ENCODE results near the gene SLC5A3.

Gene SLC5A3

DNA sequence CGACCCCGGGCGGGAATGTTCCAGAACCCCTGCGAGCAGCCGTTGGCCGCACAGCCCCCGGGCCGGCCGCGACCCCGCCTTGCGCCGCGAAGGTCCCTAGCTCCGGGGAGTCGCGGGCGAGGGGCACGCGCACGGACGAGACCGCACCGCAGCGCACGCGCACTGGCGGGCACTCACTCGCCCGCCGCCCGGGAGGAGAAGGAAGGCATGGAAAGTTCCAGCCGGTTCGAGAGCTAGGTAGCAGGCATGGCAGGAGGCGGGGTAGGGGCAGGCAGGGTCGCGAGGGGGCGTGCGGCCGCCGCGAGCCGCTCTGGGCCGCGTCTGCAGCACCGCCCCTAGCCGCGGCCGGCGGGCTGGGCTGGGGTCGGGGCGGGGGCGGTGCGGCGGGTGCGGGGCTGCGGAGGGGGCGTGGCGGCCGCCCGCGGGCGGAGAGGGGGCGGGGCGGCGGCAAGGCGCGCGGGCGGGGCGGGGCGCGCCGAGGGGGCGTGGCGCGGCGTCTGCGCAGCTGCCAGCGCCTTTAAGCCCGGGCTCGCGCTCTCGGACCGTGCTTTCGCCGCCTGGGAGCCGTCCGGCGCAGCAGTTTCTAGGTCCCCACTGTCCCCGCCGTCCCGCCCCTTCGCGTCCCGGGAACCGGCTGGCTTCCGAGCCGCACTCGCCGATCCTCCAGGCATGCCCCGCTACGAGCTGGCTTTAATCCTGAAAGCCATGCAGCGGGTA lies at the start of gene SLC5A3, which contains the start of gene MRPS6:
SLC5A3 (plus strand) TSS at position 547 of the 717 bp plus-strand sequence. CDS start 21,621 bp downstream, outside the sequence.
MRPS6 (plus strand) TSS at position 547 of the 717 bp plus-strand sequence; CDS start at position 670, 123 bp downstream.
- H3K27ac ChIP-seq, result peak within 1 kb of the TSS; percentile 93

DNA sequence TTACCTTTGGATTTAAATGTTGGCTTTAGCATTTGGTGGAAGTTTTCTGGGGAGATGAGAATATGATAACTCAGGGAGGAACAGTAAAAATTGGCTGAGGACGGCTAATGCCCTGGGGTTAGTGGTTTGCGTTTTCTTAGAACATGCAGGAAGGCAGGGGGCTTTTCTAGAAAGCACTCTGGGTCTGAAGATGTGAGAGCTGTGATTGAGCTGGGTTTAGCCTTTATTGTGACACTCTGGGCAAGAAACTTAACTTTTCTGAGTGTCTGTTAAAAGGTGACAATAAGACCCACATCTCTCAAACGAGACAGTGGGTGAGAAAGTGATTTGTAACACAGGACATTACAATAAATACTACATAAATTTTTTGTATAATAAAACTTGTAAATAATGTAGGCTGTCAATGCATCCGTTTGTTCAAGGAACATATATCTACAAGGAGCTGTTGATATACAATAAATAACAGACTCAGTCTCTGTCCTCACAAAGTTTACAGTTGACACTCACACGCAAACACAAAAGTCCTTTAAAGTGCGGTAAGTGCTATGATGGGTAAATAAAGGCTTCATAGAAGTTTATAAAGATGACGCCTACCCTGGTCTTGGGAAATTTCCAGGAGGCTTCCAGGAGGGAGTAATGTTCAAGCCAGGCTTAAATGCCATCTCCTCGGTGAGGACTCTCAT lies 49.5 kb upstream of the SLC5A3 start:
- TF ChIP-seq, protein P1, sequence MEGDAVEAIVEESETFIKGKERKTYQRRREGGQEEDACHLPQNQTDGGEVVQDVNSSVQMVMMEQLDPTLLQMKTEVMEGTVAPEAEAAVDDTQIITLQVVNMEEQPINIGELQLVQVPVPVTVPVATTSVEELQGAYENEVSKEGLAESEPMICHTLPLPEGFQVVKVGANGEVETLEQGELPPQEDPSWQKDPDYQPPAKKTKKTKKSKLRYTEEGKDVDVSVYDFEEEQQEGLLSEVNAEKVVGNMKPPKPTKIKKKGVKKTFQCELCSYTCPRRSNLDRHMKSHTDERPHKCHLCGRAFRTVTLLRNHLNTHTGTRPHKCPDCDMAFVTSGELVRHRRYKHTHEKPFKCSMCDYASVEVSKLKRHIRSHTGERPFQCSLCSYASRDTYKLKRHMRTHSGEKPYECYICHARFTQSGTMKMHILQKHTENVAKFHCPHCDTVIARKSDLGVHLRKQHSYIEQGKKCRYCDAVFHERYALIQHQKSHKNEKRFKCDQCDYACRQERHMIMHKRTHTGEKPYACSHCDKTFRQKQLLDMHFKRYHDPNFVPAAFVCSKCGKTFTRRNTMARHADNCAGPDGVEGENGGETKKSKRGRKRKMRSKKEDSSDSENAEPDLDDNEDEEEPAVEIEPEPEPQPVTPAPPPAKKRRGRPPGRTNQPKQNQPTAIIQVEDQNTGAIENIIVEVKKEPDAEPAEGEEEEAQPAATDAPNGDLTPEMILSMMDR (conservative IDR thresholded peaks at IDR 0.05), result no peak
- no peak overlapping the region for H3K27ac ChIP-seq

More for the DNA sequence above, at the start of gene SLC5A3, which contains the start of gene MRPS6:
- TF ChIP-seq, protein P1 (conservative IDR thresholded peaks at IDR 0.05), result peak; percentile 63

DNA sequence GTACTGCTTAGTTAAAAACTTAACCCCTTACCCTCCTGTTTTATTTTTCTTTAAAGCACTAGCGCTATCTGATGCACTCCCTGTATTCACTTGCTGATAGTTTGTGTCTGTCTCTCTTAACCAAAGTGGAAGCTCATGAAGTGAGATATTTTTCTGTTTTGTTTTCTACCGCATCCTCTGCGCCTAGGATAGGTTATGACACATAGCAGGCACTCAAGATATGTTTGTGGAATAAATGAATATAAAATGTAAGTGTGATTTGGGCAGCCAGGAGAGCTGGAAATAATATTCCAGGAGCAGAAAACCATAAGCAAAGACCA lies 49.0 kb upstream of the SLC5A3 start:
- TF ChIP-seq, protein P1 (conservative IDR thresholded peaks at IDR 0.05), result no peak
- H3K27ac ChIP-seq, result no peak overlapping the region

DNA sequence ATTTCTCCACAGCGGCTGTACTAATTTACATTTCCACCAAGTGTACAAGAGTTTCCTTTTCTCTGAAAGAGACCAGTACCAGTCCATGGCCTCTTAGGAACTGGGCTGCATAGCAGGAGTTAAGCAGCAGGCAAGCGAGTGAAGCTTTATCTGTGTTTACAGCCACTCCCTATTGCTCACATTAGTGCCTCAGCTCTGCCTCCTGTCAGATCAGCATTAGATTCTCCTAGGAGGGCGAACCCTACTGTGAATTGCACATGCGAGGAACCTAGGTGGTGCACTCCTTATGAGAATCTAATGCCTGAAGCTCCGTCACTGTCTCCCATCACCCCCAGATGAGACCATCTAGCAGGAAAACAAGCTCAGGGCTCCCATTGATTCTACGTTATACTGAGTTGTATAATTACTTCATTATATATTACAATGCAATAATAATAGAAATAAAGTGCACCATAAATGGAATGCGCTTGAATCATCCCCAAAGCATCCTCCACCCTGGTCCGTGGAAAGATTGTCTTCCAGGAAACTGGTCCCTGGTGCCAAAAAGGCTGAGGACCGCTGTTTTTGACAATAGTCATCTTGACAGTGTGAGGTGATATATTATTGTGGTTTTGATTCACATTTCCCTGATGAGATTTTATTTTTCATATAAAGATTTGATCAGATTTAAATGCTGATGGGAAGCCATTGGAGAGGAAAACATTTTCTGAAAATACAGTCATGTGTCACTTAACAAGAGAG lies 45.5 kb upstream of the SLC5A3 start:
- TF ChIP-seq, protein P1 (conservative IDR thresholded peaks at IDR 0.05), result no peak
- no peak overlapping the region for H3K27ac ChIP-seq

DNA sequence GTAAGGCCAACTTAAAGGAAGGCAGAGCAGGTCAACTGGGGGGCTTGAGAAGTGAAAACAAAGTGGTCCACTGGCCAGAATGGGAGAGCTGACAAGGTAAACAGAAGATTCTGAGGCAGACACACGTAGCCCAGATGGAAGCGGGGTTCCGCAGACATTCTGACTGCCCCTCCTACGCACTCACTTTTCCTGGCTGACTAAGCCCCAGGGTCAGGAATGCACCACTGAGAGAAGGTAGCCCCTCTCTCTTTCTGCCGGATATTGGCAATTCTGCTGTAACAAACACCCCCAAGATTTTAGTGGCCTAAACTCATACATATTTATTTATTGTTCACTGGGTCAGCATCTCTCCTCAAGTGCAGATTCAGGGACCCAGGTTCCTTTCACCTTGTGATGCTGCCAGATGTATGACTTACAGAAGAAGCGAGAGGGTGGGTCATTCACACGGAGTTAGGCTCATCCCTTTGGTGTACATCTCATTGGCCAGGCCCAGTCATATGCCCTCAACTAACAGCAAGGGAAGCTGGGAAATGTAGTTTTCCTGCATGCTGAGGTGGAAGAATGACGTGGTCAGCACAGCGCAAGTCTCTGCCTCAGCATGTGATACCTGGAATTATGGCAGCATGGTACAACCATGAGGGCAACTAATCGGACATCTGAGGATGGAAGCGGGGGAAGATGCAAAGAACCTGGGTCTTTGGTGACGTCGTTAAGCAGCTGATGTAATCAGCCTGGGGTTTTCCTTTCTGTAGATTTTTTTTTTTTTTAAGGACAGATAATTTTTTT lies 43.4 kb upstream of the SLC5A3 start:
- TF ChIP-seq, protein P1 (conservative IDR thresholded peaks at IDR 0.05), result no peak
- H3K27ac ChIP-seq, result no peak overlapping the region

DNA sequence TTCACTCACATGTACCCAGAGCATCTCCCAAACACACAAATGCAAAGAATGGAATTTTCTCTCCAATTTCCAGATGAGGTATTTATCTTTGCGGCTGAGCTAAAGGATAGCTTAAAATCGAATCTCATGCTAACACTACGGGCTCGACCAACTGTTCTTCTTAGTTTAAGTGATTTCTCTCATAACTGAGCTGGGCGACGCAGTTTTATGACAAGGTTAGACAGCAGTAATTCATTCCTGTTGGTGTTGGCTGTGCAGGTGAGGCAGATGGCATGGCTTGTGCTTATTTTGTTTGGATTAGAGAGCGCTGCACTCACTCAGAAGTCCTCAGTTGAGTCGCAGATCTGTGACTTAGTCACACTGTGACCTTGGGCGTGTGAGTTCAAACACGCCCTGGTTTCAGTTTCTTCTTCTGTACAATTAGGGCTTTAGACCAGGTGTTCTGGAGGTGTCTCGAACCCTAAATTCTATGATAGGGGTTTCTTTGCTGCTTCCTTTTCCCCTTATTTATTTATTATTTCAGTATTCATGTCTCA lies 41.5 kb upstream of the SLC5A3 start:
- no peak overlapping the region for H3K27ac ChIP-seq
- TF ChIP-seq, protein P1 (conservative IDR thresholded peaks at IDR 0.05), result no peak

All from VCaP (cell line).